ENCODE results near the gene FBN2. TPM values are rescaled to one million over a fixed set of nuclear protein-coding genes. Genes with fewer than 3 reads are reported as not detected.

Gene FBN2
- total and polyA plus RNA-seq, 9 of the 15 experiments (the other 6 are each of a cell fraction or from before 2014, with no cell fraction given), result 0.01 to 0.09 TPM; not detected in 7

- TF ChIP-seq THAP12 (CRISPR knock-in tag; IDR thresholded peaks at IDR 0.05) (no peak), ZNF316 (IDR thresholded peaks at IDR 0.05) (no peak)
Measured at GRCh38 chr5:128213833-128214232, 324.2 kb downstream of the FBN2 start (continued).

GRCh38 chr5:128213340-128213739, 324.7 kb downstream of the FBN2 start:
- H2AFZ ChIP-seq (ENCODE audit: low read depth, low read length), result no peak overlapping the region
- no peaks in the 10 kb centered on the region for H3K4me1 ChIP-seq (replicated peaks in 1 of 2; ENCODE audit: control insufficient read depth in 2 of 2, insufficient read depth in 2 of 2, low read length in 2 of 2)
- peaks cover 0 to 6% of the 10 kb centered on the region in 2 experiments; a peak in 1 of 5 replicates for H3K27me3 ChIP-seq (ENCODE audit: control insufficient read depth in 2 of 2, insufficient read depth in 2 of 2, low read length in 2 of 2)
- no peak overlapping the region for H3K27ac ChIP-seq (ENCODE audit: extremely low read depth, low read depth, low read length)
- no peak overlapping the region for H3K9ac ChIP-seq (ENCODE audit: insufficient read depth in 1 of 2, low read depth in 2 of 2, low read length in 2 of 2)
- peak; percentile 18 to 65 (median 24) for DNase-seq (ENCODE audit: extremely low read depth in 1 of 4, low spot score in 3 of 4)
- H3K4me3 ChIP-seq, result no peak overlapping the region
- H4K20me1 ChIP-seq (replicated peaks; ENCODE audit: control insufficient read depth, insufficient read depth, low read length), result no peaks in the 10 kb centered on the region
- no peaks in the 10 kb centered on the region for H3K9me1 ChIP-seq (ENCODE audit: control insufficient read depth, insufficient read depth, low read length)
- intact Hi-C loops (cut with micrococcal nuclease) (loop anchor here (1.0 to 5.0 kb wide), 5 partner anchors 462 to 1555 kb away; no protein-coding TSS in a partner anchor), in situ Hi-C loops (cut with MboI) (loop anchor here (25.0 kb wide), 1 partner anchor 924 kb away; no protein-coding TSS in a partner anchor)
- peak; percentile 83 for ATAC-seq
- no peaks in the 10 kb centered on the region for H3K36me3 ChIP-seq (ENCODE audit: control insufficient read depth, insufficient read depth, low read length)
- FAIRE-seq, result peak; percentile 84
- BruUV-seq (replicated peaks), result no TSS peak
- no peaks in the 10 kb centered on the region for H3K79me2 ChIP-seq (ENCODE audit: control insufficient read depth, insufficient read depth, low read length)
- 3% methylated on average over 4 of the region's 4 CpGs for WGBS (ENCODE audit: insufficient coverage, low coverage, missing lambda C conversion rate)
- no peak overlapping the region for H3K4me2 ChIP-seq (ENCODE audit: insufficient read depth, low read length)
- no peaks in the 10 kb centered on the region for H3K9me3 ChIP-seq (replicated peaks; ENCODE audit: control insufficient read depth, insufficient read depth, low read depth, low read length)
- ChIA-PET POLR2A (no interaction called here), CTCF (ENCODE audit: low intra/inter-chr PET ratio) (interaction anchor here (1.0 to 2.7 kb wide), 2 partner anchors 840 to 1554 kb away, joined by 4 to 21 read pairs; no protein-coding TSS in a partner anchor)
- TF ChIP-seq CBFB (CRISPR knock-in tag; IDR thresholded peaks at IDR 0.05) (no peak), ZNF121 (CRISPR knock-in tag; conservative IDR thresholded peaks at IDR 0.05) (no peak), WHSC1 (IDR thresholded peaks at IDR 0.05; ENCODE audit: low read length) (no peak), NFRKB (IDR thresholded peaks at IDR 0.05; ENCODE audit: low read depth) (no peak), ZNF41 (CRISPR knock-in tag; conservative IDR thresholded peaks at IDR 0.05) (no peak), NR2C1 (IDR thresholded peaks at IDR 0.05) (no peak), NR2C1 (tag; IDR thresholded peaks at IDR 0.05) (no peak), ZBED1 (IDR thresholded peaks at IDR 0.05) (no peak), LARP7 (IDR thresholded peaks at IDR 0.05) (no peak), ZNF174 (CRISPR knock-in tag; IDR thresholded peaks at IDR 0.05) (no peak), ETV5 (CRISPR knock-in tag; IDR thresholded peaks at IDR 0.05; ENCODE audit: low read depth) (no peak), ZNF431 (CRISPR knock-in tag; IDR thresholded peaks at IDR 0.05) (no peak)
- TF ChIP-seq, protein P1, sequence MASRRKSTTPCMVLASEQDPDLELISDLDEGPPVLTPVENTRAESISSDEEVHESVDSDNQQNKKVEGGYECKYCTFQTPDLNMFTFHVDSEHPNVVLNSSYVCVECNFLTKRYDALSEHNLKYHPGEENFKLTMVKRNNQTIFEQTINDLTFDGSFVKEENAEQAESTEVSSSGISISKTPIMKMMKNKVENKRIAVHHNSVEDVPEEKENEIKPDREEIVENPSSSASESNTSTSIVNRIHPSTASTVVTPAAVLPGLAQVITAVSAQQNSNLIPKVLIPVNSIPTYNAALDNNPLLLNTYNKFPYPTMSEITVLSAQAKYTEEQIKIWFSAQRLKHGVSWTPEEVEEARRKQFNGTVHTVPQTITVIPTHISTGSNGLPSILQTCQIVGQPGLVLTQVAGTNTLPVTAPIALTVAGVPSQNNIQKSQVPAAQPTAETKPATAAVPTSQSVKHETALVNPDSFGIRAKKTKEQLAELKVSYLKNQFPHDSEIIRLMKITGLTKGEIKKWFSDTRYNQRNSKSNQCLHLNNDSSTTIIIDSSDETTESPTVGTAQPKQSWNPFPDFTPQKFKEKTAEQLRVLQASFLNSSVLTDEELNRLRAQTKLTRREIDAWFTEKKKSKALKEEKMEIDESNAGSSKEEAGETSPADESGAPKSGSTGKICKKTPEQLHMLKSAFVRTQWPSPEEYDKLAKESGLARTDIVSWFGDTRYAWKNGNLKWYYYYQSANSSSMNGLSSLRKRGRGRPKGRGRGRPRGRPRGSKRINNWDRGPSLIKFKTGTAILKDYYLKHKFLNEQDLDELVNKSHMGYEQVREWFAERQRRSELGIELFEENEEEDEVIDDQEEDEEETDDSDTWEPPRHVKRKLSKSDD (conservative IDR thresholded peaks at IDR 0.05; ENCODE audit: low read length), result no peak
